ENCODE data around the gene KCNK18.

GRCh38 chr10:117249493-117250093, 52.3 kb downstream of the KCNK18 start:
- TF ChIP-seq CTCF (IDR thresholded peaks at IDR 0.05; ENCODE audit: control extremely low read depth in 1 of 3, insufficient read depth in 1 of 3, low read depth in 1 of 3, low read length in 3 of 3) (no peak), ASH2L (IDR thresholded peaks at IDR 0.05; ENCODE audit: low read length) (no peak), RNF2 (IDR thresholded peaks at IDR 0.05; ENCODE audit: borderline replicate concordance, low read depth, low read length, missing control alignments, poor library complexity, severe bottlenecking) (no peak), USF2 (IDR thresholded peaks at IDR 0.05; ENCODE audit: low read length) (no peak), KDM1A (IDR thresholded peaks at IDR 0.05; ENCODE audit: borderline replicate concordance, low read length) (no peak), EZH2 (IDR thresholded peaks at IDR 0.05; ENCODE audit: low read depth, low read length, severe bottlenecking) (no peak), ATF3 (IDR thresholded peaks at IDR 0.05; ENCODE audit: insufficient read depth, low read depth, low read length) (no peak), JUN (IDR thresholded peaks at IDR 0.05; ENCODE audit: low read depth, low read length) (no peak), SRF (IDR thresholded peaks at IDR 0.05; ENCODE audit: low read depth, low read length) (no peak), KDM5A (IDR thresholded peaks at IDR 0.05; ENCODE audit: low read length) (no peak), BACH1 (IDR thresholded peaks at IDR 0.05; ENCODE audit: low read length) (no peak), SIN3A (conservative IDR thresholded peaks at IDR 0.05 in 1 of 2, IDR thresholded peaks at IDR 0.05 in 1 of 2; ENCODE audit: low read depth in 1 of 2, low read length in 2 of 2) (no peak)

Data from H1 (cell line).